ENCODE results near the gene TCP11L2. TPM values are rescaled to one million over a fixed set of nuclear protein-coding genes. Genes with fewer than 3 reads are reported as not detected.
A peak's percentile ranks its signal among the peaks of the same experiment; 100 is the strongest.

Gene TCP11L2
- total and polyA plus RNA-seq, 2 of the 13 experiments (the other 11 are each of a cell fraction or from before 2014, with no cell fraction given): 4.6 to 24.1 TPM

GRCh38 chr12:106281056-106281782, 21.3 kb upstream of the TCP11L2 start (continued):
- TF ChIP-seq, protein P1, sequence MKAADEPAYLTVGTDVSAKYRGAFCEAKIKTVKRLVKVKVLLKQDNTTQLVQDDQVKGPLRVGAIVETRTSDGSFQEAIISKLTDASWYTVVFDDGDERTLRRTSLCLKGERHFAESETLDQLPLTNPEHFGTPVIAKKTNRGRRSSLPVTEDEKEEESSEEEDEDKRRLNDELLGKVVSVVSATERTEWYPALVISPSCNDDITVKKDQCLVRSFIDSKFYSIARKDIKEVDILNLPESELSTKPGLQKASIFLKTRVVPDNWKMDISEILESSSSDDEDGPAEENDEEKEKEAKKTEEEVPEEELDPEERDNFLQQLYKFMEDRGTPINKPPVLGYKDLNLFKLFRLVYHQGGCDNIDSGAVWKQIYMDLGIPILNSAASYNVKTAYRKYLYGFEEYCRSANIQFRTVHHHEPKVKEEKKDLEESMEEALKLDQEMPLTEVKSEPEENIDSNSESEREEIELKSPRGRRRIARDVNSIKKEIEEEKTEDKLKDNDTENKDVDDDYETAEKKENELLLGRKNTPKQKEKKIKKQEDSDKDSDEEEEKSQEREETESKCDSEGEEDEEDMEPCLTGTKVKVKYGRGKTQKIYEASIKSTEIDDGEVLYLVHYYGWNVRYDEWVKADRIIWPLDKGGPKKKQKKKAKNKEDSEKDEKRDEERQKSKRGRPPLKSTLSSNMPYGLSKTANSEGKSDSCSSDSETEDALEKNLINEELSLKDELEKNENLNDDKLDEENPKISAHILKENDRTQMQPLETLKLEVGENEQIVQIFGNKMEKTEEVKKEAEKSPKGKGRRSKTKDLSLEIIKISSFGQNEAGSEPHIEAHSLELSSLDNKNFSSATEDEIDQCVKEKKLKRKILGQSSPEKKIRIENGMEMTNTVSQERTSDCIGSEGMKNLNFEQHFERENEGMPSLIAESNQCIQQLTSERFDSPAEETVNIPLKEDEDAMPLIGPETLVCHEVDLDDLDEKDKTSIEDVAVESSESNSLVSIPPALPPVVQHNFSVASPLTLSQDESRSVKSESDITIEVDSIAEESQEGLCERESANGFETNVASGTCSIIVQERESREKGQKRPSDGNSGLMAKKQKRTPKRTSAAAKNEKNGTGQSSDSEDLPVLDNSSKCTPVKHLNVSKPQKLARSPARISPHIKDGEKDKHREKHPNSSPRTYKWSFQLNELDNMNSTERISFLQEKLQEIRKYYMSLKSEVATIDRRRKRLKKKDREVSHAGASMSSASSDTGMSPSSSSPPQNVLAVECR (CRISPR knock-in tag; IDR thresholded peaks at IDR 0.05; ENCODE audit: borderline replicate concordance): no peak
- TF ChIP-seq SIX1 (CRISPR knock-in tag; IDR thresholded peaks at IDR 0.05; ENCODE audit: borderline replicate concordance): peak; percentile 33; the same call in 1 of the 2 replicates
- TF ChIP-seq ZNF512 (CRISPR knock-in tag; IDR thresholded peaks at IDR 0.05): no peak
- TF ChIP-seq ZNF296 (CRISPR knock-in tag; conservative IDR thresholded peaks at IDR 0.05): no peak
- TF ChIP-seq UBTF (CRISPR knock-in tag; IDR thresholded peaks at IDR 0.05): no peak
- no peak for TF ChIP-seq ZNF441 (CRISPR knock-in tag; IDR thresholded peaks at IDR 0.05; ENCODE audit: borderline replicate concordance)
- TF ChIP-seq TEAD2 (CRISPR knock-in tag; IDR thresholded peaks at IDR 0.05): no peak
- TF ChIP-seq ZNF841 (CRISPR knock-in tag; IDR thresholded peaks at IDR 0.05; ENCODE audit: borderline replicate concordance): no peak
- no peak for TF ChIP-seq PRDM10 (CRISPR knock-in tag; IDR thresholded peaks at IDR 0.05; ENCODE audit: low read depth)
- no peak for TF ChIP-seq GATAD1 (CRISPR knock-in tag; IDR thresholded peaks at IDR 0.05)
- TF ChIP-seq RFX5 (IDR thresholded peaks at IDR 0.05; ENCODE audit: low read depth, low read length): no peak
- no peak for TF ChIP-seq ZNF317 (CRISPR knock-in tag; IDR thresholded peaks at IDR 0.05)
- TF ChIP-seq FOXJ3 (CRISPR knock-in tag; IDR thresholded peaks at IDR 0.05; ENCODE audit: borderline replicate concordance): no peak
- TF ChIP-seq SOX13 (IDR thresholded peaks at IDR 0.05): no peak
- TF ChIP-seq SOX13 (CRISPR knock-in tag; conservative IDR thresholded peaks at IDR 0.05 in 1 of 2, IDR thresholded peaks at IDR 0.05 in 1 of 2): peak in 1 of 2 experiments; percentile 79; a peak in 2 of 4 replicates
- no peak for TF ChIP-seq AKAP8 (CRISPR knock-in tag; IDR thresholded peaks at IDR 0.05)
- no peak for TF ChIP-seq ZNF572 (CRISPR knock-in tag; IDR thresholded peaks at IDR 0.05)
- no peak for TF ChIP-seq RFX1 (IDR thresholded peaks at IDR 0.05)
